Keratinocyte (primary cell): Measurements from ENCODE around the gene FHOD3. TPM values are rescaled to one million over a fixed set of nuclear protein-coding genes. Genes with fewer than 3 reads are reported as not detected.

Source experiments
- DNase-seq: peaks from one replicate; pipeline ENCODE4 v3.0.0-alpha.2; 2011; ENCODE audit warnings: low read depth, missing footprints, low spot score
- FAIRE-seq: peaks from 2 replicates; lab custom pipeline; 2011; peaks lifted over from hg19 to GRCh38; lab: Jason Lieb, UNC
- H2AFZ ChIP-seq: 2 replicates; pipeline ENCODE4 v1.6.0; 2012; ENCODE audit warnings: low read length, control low read depth, inconsistent platforms; ENCODE audit not compliant: control insufficient read depth
- H3K27ac ChIP-seq: 2 replicates; pipeline ENCODE4 v1.5.1; 2011; ENCODE audit warnings: low read length; ENCODE audit not compliant: control insufficient read depth, insufficient read depth
- H3K27me3 ChIP-seq: 3 replicates; pipeline ENCODE4 v1.6.0; 2011; ENCODE audit warnings: low read length; ENCODE audit not compliant: control insufficient read depth, insufficient read depth; ENCODE audit errors: extremely low read depth
- H3K36me3 ChIP-seq, 2 experiments: 2 replicates in 1 of 2; 3 replicates in 1 of 2; pipeline ENCODE4 v1.5.1; 2011; ENCODE audit warnings: low read length in 2 of 2, mild to moderate bottlenecking in 1 of 2; ENCODE audit not compliant: control insufficient read depth in 2 of 2, insufficient read depth in 2 of 2; ENCODE audit errors: extremely low read depth in 1 of 2
- H3K4me1 ChIP-seq: 3 replicates; pipeline ENCODE4 v1.5.1; 2011; ENCODE audit warnings: low read length; ENCODE audit not compliant: control insufficient read depth, insufficient read depth; ENCODE audit errors: extremely low read depth
- H3K4me2 ChIP-seq: 3 replicates; pipeline ENCODE4 v1.6.0; 2011; ENCODE audit warnings: low read depth, low read length; ENCODE audit not compliant: control insufficient read depth, insufficient read depth; ENCODE audit errors: extremely low read depth
- H3K4me3 ChIP-seq, 3 experiments: fragments of 200-600 bp in 1 of 3; sonication (generic) in 1 of 3; 2 replicates in 2 of 3; 3 replicates in 1 of 3; pipeline ENCODE4 v1.5.1; 2011 to 2016; ENCODE audit warnings: low read length in 3 of 3, mild to moderate bottlenecking in 3 of 3, control low read depth in 2 of 3, inconsistent platforms in 1 of 3, low read depth in 1 of 3, mixed read lengths in 1 of 3, mixed run types in 1 of 3, moderate library complexity in 1 of 3; ENCODE audit not compliant: control insufficient read depth in 2 of 3, insufficient read depth in 2 of 3; ENCODE audit errors: extremely low read depth in 1 of 3
- H3K79me2 ChIP-seq: 2 replicates; pipeline ENCODE4 v1.6.0; 2012; ENCODE audit warnings: low read length; ENCODE audit not compliant: control insufficient read depth, insufficient read depth
- H3K9ac ChIP-seq: 3 replicates; pipeline ENCODE4 v1.6.0; 2011; ENCODE audit warnings: low read length; ENCODE audit not compliant: control insufficient read depth, insufficient read depth; ENCODE audit errors: extremely low read depth
- H3K9me1 ChIP-seq: 3 replicates; pipeline ENCODE4 v1.6.0; 2011; ENCODE audit warnings: low read length; ENCODE audit not compliant: control insufficient read depth, insufficient read depth; ENCODE audit errors: extremely low read depth
- H3K9me3 ChIP-seq: 2 replicates; pipeline ENCODE4 v1.5.1; 2012; ENCODE audit warnings: low read depth, low read length; ENCODE audit not compliant: control insufficient read depth
- H4K20me1 ChIP-seq: 3 replicates; pipeline ENCODE4 v1.6.0; 2011; ENCODE audit warnings: low read length; ENCODE audit not compliant: control insufficient read depth, insufficient read depth; ENCODE audit errors: extremely low read depth
- EZH2 ChIP-seq: IDR thresholded peaks from one replicate; pipeline ENCODE4 v1.6.1; 2012; ENCODE audit warnings: inconsistent platforms, mild to moderate bottlenecking, low read length, moderate library complexity
- dilution Hi-C: fragments of 300-500 bp; cut with MboI; formaldehyde crosslinking; loops from one replicate; pipeline ENCODE4 v1.7.0; 2020; ENCODE audit warnings: low sequenced_read_pairs; ENCODE audit not compliant: extremely low pct_ligation_motif_present
- polyA plus RNA-seq, 5 experiments: library from polyadenylated mRNA; depleted of rRNA in 3 of 5; stranded (reverse) in 3 of 5; stranded (forward) in 1 of 5; unstranded in 1 of 5; fragments of >200 nt; gene quantifications; 1 replicate in 1 of 5; 2 replicates in 3 of 5; 3 replicates in 1 of 5; pipeline versions ENCODE4 v1.2.1 to v1.2.3, GENCODE V29; 2011 to 2012; ENCODE audit warnings: missing spikeins in 2 of 5, low read depth in 1 of 5, low replicate concordance in 1 of 5
- TF ChIP-seq, protein P1 (sequence below), 3 experiments: IDR thresholded peaks in 1 of 3; conservative IDR thresholded peaks in 1 of 3; optimal IDR thresholded peaks in 1 of 3; 2 replicates in 2 of 3; 3 replicates in 1 of 3; pipeline versions ENCODE3 to v1.5.1; 2011; ENCODE audit warnings: low read length in 3 of 3, mild to moderate bottlenecking in 3 of 3, moderate library complexity in 2 of 3, control low read depth in 1 of 3, inconsistent platforms in 1 of 3; ENCODE audit not compliant: insufficient read depth in 2 of 3; ENCODE audit errors: extremely low read depth in 1 of 3

Gene FHOD3
- polyA plus RNA-seq, 1 donor (not counting 4 experiments of a cell fraction or from before 2014, with no cell fraction given) = 7.7 TPM

DNA sequence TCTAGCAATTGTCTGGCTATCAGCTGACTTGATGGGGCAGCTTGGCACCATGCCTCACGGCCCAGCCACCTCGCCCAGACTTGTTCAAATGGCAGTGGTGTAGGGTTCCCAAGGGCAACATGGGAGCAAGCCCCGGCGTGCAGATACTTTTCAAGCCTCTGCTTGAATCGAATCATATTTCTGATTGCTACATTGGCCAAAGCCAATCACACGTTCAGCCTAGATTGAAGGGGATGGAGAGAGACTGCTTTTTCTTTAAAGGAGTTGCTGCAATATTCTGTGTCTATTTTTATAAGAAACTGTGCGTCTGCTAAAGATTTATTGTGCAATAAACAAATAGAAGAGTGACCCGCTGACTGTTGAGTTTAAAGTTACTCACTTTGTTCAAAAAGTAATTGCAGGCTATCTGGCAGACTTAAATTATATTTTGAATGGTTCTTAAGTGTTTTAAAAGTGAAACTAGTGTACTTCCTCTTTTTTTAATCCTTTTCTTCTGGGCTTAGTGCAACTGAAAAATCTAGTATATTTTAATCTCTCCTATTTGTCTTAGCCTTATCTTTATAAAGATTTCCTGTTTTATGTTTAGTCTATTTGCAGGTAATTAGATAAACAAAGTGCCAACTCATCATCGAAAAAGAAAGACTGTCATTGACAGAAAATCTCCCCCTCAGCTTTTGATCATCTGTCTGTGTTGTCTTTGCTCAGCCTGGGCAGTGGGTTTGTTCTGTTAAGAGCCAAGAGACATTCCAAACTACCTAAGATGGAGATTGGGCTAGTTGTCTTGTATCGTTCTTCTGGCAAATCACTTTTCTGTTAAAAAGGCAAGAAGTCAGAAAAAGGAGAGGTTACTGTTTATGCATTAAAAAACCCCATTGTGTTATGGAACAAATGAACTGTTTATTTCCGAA, 375.2 kb downstream of the FHOD3 start:
- TF ChIP-seq, protein P1, sequence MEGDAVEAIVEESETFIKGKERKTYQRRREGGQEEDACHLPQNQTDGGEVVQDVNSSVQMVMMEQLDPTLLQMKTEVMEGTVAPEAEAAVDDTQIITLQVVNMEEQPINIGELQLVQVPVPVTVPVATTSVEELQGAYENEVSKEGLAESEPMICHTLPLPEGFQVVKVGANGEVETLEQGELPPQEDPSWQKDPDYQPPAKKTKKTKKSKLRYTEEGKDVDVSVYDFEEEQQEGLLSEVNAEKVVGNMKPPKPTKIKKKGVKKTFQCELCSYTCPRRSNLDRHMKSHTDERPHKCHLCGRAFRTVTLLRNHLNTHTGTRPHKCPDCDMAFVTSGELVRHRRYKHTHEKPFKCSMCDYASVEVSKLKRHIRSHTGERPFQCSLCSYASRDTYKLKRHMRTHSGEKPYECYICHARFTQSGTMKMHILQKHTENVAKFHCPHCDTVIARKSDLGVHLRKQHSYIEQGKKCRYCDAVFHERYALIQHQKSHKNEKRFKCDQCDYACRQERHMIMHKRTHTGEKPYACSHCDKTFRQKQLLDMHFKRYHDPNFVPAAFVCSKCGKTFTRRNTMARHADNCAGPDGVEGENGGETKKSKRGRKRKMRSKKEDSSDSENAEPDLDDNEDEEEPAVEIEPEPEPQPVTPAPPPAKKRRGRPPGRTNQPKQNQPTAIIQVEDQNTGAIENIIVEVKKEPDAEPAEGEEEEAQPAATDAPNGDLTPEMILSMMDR (optimal IDR thresholded peaks at IDR 0.05 in 1 of 3, IDR thresholded peaks at IDR 0.05 in 1 of 3, conservative IDR thresholded peaks at IDR 0.05 in 1 of 3; ENCODE audit: extremely low read depth in 1 of 3, insufficient read depth in 2 of 3, low read length in 3 of 3) = no peak
- no peak for TF ChIP-seq EZH2
- no peaks in the 10 kb centered on the region for H3K79me2 ChIP-seq
- DNase-seq = peak; percentile 96
- H3K9me3 ChIP-seq = peaks cover 2% of the 10 kb centered on the region
- peak overlapping the region; percentile 51 for H3K9ac ChIP-seq
- no peaks in the 10 kb centered on the region for H3K27me3 ChIP-seq
- peak overlapping the region in 2 of 3 experiments; percentile 46 to 61 for H3K4me3 ChIP-seq
- H3K27ac ChIP-seq = peak overlapping the region; percentile 56
- peaks cover 18% of the 10 kb centered on the region for H3K4me1 ChIP-seq
- peak; percentile 90 for FAIRE-seq
- no peaks in the 10 kb centered on the region for H3K36me3 ChIP-seq
- peak overlapping the region; percentile 55 for H2AFZ ChIP-seq
- dilution Hi-C loops = no loop called here
- H3K9me1 ChIP-seq = no peaks in the 10 kb centered on the region
- no peaks in the 10 kb centered on the region for H4K20me1 ChIP-seq
- H3K4me2 ChIP-seq = peak overlapping the region; percentile 86

DNA sequence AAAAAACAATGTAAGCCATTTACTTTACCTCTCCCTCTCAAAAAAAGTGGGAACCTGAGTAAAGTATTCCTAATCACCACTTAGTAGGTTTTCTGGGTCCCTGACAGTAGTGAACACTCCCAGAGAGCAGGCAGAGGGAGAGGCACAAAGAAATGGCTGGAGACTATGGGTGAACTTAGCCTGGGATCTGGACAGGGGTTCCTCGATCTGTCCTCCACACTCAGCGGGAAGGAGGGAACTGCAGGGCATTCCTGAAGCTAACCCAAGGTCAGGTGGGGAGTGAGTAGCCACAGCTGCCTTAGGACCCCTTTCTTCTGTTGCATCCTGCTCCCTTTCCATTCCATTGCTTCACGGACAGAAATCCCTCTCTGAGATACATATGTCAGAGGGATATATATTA, 375.9 kb downstream of the FHOD3 start:
- dilution Hi-C loops = no loop called here
- FAIRE-seq = no peak
- Histone ChIP-seq H3K27ac (peak overlapping the region; percentile 56), H3K4me2 (no peak overlapping the region), H3K4me1 (peaks cover 18% of the 10 kb centered on the region), H2AFZ (no peak overlapping the region), H3K27me3 (no peaks in the 10 kb centered on the region), H3K9me3 (peaks cover 2% of the 10 kb centered on the region), H3K79me2 (no peaks in the 10 kb centered on the region), H4K20me1 (no peaks in the 10 kb centered on the region), H3K9ac (no peak overlapping the region), H3K9me1 (no peaks in the 10 kb centered on the region), H3K4me3 (no peak overlapping the region), H3K36me3 (no peaks in the 10 kb centered on the region)
- DNase-seq = no peak
- TF ChIP-seq, protein P1 (optimal IDR thresholded peaks at IDR 0.05 in 1 of 3, IDR thresholded peaks at IDR 0.05 in 1 of 3, conservative IDR thresholded peaks at IDR 0.05 in 1 of 3; ENCODE audit: extremely low read depth in 1 of 3, insufficient read depth in 2 of 3, low read length in 3 of 3) = no peak
- no peak for TF ChIP-seq EZH2
